ENCODE measurements around the gene AVEN.

AVEN gene

DNA sequence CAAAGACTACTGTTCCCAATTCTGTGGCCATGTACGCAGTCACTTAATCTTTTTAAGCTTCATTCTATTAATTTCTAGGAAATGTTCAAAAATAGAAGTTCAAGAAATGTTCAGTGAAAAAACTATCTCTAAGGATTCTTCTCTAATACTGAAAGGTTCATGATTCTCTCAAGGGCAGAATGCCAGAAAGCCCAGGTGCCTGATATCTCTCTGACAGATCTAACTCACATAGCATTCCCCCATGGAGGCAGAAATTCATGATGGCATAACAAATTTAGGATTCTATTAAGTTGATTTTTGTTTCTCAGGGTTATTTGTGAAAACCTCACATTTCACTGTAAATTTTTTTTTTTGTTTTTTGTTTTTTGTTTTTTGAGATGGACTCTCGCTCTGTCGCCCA, 53.3 kb downstream of the AVEN start:
- TF ChIP-seq ZNF274 (IDR thresholded peaks at IDR 0.05; ENCODE audit: low read depth, low read length): no peak
- no peak overlapping the region for H3K4me3 ChIP-seq (ENCODE audit: low read length)

DNA sequence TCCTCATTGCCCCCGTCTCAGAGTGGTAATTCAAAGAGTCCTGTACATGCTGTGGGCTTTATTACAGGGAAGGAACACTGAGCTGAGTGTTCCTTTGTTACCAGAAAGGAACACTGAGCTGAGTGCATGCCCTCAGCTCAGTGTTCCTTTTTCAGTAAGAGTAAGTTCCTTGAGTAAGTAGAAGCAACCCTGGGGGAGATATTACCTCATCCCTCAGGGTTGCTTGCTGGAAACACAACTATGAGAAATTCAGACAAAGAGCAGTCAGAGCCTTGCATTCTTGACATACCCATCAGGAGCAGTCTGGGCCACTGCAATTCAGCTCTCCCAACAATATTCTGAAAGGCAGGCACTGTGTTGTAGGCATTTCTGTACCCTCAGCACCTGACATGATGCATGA, 53.7 kb downstream of the AVEN start:
- H3K4me3 ChIP-seq (ENCODE audit: low read length): no peak overlapping the region
- no peak for TF ChIP-seq ZNF274 (IDR thresholded peaks at IDR 0.05; ENCODE audit: low read depth, low read length)

GRCh38 chr15:33982516-33982915, 56.5 kb downstream of the AVEN start:
- TF ChIP-seq ZNF274 (IDR thresholded peaks at IDR 0.05; ENCODE audit: low read depth, low read length): no peak

GRCh38 chr15:33980159-33980558, 58.8 kb downstream of the AVEN start:
- TF ChIP-seq ZNF274 (IDR thresholded peaks at IDR 0.05; ENCODE audit: low read depth, low read length): no peak
- no peak overlapping the region for H3K4me3 ChIP-seq (ENCODE audit: low read length)

More at GRCh38 chr15:33982516-33982915, 56.5 kb downstream of the AVEN start:
- no peak overlapping the region for H3K4me3 ChIP-seq (ENCODE audit: low read length)

GRCh38 chr15:33975022-33975565, 63.9 kb downstream of the AVEN start:
- H3K4me3 ChIP-seq (ENCODE audit: low read length): no peak overlapping the region
- no peak for TF ChIP-seq ZNF274 (IDR thresholded peaks at IDR 0.05; ENCODE audit: low read depth, low read length)

GRCh38 chr15:33971811-33972210, 67.2 kb downstream of the AVEN start:
- H3K4me3 ChIP-seq (ENCODE audit: low read length): no peak overlapping the region
- TF ChIP-seq ZNF274 (IDR thresholded peaks at IDR 0.05; ENCODE audit: low read depth, low read length): no peak

GRCh38 chr15:33968821-33969220, 70.2 kb downstream of the AVEN start:
- no peak overlapping the region for H3K4me3 ChIP-seq (ENCODE audit: low read length)
- TF ChIP-seq ZNF274 (IDR thresholded peaks at IDR 0.05; ENCODE audit: low read depth, low read length): no peak

DNA sequence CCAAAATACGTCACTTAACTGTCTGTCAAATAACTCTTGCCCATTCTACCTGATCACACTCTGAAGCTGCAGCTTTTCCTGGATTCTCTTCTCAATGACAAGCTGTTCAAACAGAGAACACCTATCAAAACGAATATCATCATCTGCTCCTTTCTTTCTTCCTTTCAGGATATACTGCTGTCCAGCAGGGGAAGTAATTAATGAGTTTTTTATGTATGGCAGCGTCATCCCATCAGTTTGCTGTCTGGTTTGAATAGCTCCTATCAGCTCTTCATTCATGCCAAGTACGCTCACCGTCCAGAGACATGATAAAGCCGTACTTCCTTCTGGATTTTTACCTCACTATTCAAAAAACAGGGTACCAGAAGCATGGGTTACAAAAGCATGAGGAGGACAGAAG, 70.8 kb downstream of the AVEN start, which contains the start of gene CHRM5:
Gene CHRM5, plus strand, starts transcription at position 274 of the 400 bp plus-strand sequence. CDS start 94,221 bp downstream, outside the sequence.
- H3K4me3 ChIP-seq (ENCODE audit: low read length): no peak within 1 kb of the TSS
- TF ChIP-seq ZNF274 (IDR thresholded peaks at IDR 0.05; ENCODE audit: low read depth, low read length): no peak

- no peak overlapping the region for H3K4me3 ChIP-seq (ENCODE audit: low read length)
- no peak for TF ChIP-seq ZNF274 (IDR thresholded peaks at IDR 0.05; ENCODE audit: low read depth, low read length)
Observed at GRCh38 chr15:33964665-33965040, 74.4 kb downstream of the AVEN start.

- H3K4me3 ChIP-seq (ENCODE audit: low read length): no peak overlapping the region
- no peak for TF ChIP-seq ZNF274 (IDR thresholded peaks at IDR 0.05; ENCODE audit: low read depth, low read length)
Observed at GRCh38 chr15:33963831-33964664, 75.0 kb downstream of the AVEN start.

DNA sequence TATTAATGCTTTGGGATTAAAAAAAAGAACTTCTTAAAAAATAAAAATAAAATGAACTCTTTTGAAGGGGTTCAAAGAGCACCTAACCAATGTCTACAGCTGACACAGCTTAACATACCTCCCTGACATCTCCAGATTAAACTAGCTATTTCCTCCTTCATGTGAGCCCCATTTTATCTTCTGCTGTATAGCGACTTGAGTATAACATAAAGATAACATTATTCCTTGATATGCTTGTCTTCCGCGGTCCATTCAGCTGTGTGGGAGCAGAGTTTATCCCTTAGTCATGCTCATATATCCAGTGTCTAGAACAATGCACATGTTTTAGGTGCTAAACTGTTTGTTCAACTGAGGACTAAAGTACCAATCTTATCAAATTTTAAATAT, 78.5 kb downstream of the AVEN start:
- H3K4me3 ChIP-seq (ENCODE audit: low read length): no peak overlapping the region
- TF ChIP-seq ZNF274 (IDR thresholded peaks at IDR 0.05; ENCODE audit: low read depth, low read length): no peak

DNA sequence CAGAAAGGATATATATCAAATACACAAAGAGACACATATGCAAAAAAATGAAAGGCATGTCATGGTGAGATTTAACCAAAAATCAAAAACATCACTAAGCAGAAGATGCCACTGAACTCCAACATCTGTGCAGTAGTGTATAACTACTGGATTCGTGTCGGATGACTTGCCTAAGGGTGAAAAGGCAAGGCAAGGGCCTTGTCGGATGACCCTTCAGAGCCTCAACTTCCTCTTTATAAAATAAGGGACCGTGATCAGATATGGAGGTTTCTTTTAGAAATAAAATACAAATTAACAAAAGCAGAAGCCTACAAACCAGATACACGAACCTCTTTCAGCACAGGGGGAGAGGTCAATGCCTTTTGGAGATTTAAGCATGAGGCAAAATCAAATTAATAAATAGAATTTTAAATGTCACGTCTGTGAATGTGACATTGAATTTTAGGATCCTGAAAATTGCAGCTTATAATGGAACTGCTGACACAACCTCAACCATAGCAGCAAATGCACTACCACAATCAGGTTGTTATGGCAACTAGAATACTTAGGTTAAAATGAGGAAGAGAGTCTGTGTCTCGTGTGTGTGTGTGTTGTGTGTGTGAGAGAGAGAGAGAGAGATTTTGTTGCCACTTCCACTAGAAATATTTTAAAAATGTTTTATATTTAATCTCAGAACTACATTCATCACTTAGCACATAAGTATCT, 79.0 kb downstream of the AVEN start:
- no peak overlapping the region for H3K4me3 ChIP-seq (ENCODE audit: low read length)

GRCh38 chr15:33956397-33956796, 82.6 kb downstream of the AVEN start:
- TF ChIP-seq ZNF274 (IDR thresholded peaks at IDR 0.05; ENCODE audit: low read depth, low read length): no peak
- H3K4me3 ChIP-seq (ENCODE audit: low read length): no peak overlapping the region

More for the DNA sequence above, 79.0 kb downstream of the AVEN start:
- TF ChIP-seq ZNF274 (IDR thresholded peaks at IDR 0.05; ENCODE audit: low read depth, low read length): no peak

DNA sequence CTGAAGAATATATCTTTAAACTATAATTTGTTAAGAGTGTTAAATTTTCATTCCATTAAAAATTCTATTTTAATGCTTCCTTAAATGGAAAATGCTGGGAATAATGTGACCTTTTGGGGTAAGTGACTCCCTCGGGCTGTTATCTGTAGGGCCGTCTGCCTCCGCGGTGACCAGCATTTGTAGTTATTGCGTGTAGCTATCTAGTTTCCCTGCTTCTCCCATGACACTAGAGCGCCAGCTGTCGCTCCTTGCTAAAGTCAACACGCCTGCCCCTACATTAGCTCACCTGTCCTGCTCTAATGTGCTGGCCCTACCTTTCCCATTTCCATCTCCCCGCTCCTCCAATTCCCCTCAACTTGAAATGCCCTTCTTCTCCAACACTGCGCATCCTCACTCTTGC, 83.1 kb downstream of the AVEN start:
- TF ChIP-seq ZNF274 (IDR thresholded peaks at IDR 0.05; ENCODE audit: low read depth, low read length): no peak
- H3K4me3 ChIP-seq (ENCODE audit: low read length): no peak overlapping the region

DNA sequence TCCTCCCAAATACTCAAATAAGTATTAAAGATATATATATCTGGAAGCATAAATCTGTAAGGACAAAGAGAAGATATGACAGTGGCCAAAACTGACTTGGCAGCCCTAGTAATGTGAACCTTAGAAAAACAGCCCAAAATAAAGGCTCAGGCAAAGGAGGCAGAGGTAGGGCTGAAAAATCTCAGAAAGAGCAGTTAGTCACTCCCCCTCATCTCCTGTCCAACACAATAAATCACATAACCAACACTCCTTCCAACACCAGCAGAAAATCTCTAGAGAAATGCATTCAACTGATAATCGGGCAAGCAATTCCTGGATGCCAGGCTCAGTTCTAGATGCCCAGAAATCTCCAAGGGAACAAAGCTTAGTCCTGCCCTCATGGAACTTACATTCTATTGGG, 92.9 kb downstream of the AVEN start:
- TF ChIP-seq ZNF274 (IDR thresholded peaks at IDR 0.05; ENCODE audit: low read depth, low read length): no peak
- no peak overlapping the region for H3K4me3 ChIP-seq (ENCODE audit: low read length)
